ENCODE results near the gene MUL1. TPM values are rescaled to one million over a fixed set of nuclear protein-coding genes. Genes with fewer than 3 reads are reported as not detected.

Gene MUL1
- total and polyA plus RNA-seq, 2 donors (not counting 1 experiment from before 2014, with no cell fraction given), result 25.7 to 26.9 TPM

DNA sequence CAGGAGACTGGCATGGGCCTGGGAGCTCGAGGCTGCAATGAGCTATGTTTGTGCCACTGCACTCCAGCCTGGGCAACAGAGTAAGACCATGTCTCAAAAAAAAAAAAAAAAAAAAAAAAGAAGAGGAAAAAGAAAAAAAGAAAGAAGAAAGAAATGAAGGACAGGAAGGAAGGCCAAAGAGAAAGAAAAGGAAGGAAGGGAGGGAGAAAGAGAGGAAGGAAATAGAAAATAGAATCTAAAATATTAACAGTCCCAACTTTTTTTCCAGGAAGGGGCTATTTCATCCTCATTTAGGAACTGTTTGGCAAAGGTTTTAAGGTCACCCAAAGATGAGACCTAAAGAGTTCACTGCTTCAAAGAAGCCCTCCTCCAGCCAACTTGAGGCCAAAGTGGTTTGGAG is 2.5 kb downstream of the MUL1 start:
- TF ChIP-seq EZH2 (IDR thresholded peaks at IDR 0.05; ENCODE audit: low read length, missing control alignments), result no peak
- TF ChIP-seq, protein P1, sequence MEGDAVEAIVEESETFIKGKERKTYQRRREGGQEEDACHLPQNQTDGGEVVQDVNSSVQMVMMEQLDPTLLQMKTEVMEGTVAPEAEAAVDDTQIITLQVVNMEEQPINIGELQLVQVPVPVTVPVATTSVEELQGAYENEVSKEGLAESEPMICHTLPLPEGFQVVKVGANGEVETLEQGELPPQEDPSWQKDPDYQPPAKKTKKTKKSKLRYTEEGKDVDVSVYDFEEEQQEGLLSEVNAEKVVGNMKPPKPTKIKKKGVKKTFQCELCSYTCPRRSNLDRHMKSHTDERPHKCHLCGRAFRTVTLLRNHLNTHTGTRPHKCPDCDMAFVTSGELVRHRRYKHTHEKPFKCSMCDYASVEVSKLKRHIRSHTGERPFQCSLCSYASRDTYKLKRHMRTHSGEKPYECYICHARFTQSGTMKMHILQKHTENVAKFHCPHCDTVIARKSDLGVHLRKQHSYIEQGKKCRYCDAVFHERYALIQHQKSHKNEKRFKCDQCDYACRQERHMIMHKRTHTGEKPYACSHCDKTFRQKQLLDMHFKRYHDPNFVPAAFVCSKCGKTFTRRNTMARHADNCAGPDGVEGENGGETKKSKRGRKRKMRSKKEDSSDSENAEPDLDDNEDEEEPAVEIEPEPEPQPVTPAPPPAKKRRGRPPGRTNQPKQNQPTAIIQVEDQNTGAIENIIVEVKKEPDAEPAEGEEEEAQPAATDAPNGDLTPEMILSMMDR (conservative IDR thresholded peaks at IDR 0.05 in 1 of 2, IDR thresholded peaks at IDR 0.05 in 1 of 2; ENCODE audit: low read depth in 1 of 2, low read length in 2 of 2), result no peak
- no peak overlapping the region for H3K4me3 ChIP-seq (replicated peaks in 1 of 4; ENCODE audit: control extremely low read depth in 1 of 4, insufficient read depth in 1 of 4, low read depth in 3 of 4, low read length in 4 of 4)
- peaks cover 2% of the 10 kb centered on the region for H3K4me1 ChIP-seq (ENCODE audit: control insufficient read depth, extremely low read depth, insufficient read depth, low read length)
- no peak for DNase-seq (ENCODE audit: low read depth in 2 of 2)
- no peak overlapping the region for H2AFZ ChIP-seq (ENCODE audit: low read length)
- H3K9ac ChIP-seq (ENCODE audit: insufficient read depth, low read length), result no peak overlapping the region
- no peak overlapping the region for H3K4me2 ChIP-seq (ENCODE audit: extremely low read depth, insufficient read depth, low read length)
- peaks cover 2% of the 10 kb centered on the region for H4K20me1 ChIP-seq (ENCODE audit: control insufficient read depth, extremely low read depth, insufficient read depth, low read length)
- no peaks in the 10 kb centered on the region for H3K27me3 ChIP-seq (ENCODE audit: control insufficient read depth, insufficient read depth, low read length)
- no peak overlapping the region for H3K27ac ChIP-seq (ENCODE audit: insufficient read depth, low read length)
- peaks cover 11% of the 10 kb centered on the region for H3K36me3 ChIP-seq (ENCODE audit: control insufficient read depth, insufficient read depth, low read length)
- H3K79me2 ChIP-seq (ENCODE audit: control insufficient read depth, insufficient read depth, low read length), result peaks cover 38% of the 10 kb centered on the region
- H3K9me3 ChIP-seq (ENCODE audit: control insufficient read depth, insufficient read depth, low read depth, low read length), result no peaks in the 10 kb centered on the region

DNA sequence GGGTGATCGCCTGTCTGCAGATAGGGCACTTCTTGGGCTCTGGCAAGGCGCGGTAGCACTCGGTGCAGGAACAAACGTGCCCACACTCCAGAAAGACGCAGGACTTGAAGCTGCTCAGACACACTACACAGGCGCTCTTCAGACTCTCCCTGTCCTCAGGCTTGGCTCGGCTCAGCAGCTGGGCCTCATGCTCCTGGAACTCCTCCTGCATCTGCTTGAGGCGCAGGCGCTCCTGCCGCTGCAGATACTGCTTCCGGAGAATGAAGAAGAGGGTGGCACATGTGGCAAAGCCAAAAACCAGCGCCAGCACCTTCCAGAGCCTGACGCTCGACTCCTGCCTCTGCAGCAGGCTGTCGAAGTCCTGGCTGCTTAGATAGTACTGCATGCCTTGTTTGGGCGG is 7.2 kb downstream of the MUL1 start:
- peaks cover 24% of the 10 kb centered on the region for H3K36me3 ChIP-seq (ENCODE audit: control insufficient read depth, insufficient read depth, low read length)
- no peak overlapping the region for H3K4me2 ChIP-seq (ENCODE audit: extremely low read depth, insufficient read depth, low read length)
- peaks cover 21% of the 10 kb centered on the region for H3K79me2 ChIP-seq (ENCODE audit: control insufficient read depth, insufficient read depth, low read length)

DNA sequence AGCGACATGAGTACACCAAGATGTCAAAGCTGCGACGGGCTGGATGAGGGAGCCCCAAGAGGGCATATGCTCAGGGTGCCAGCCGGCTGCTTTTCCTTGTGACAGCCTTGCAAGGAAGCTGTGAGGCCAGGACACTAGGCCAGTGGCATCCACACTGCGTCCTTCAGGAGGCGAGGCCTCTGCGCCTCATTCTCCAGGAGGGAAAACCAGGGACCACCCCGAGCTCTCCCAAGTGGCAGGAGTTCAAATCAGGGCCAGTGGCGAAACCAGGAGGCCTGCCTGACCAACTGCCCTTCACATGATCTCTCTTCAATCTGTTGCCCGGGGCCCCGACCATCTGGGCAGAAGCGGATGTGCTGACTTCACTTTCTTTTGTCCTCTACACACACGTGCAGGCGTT is 8.2 kb downstream of the MUL1 start:
- peaks cover 24% of the 10 kb centered on the region for H3K36me3 ChIP-seq (ENCODE audit: control insufficient read depth, insufficient read depth, low read length)
- no peak overlapping the region for H3K4me3 ChIP-seq (replicated peaks in 1 of 4; ENCODE audit: control extremely low read depth in 1 of 4, insufficient read depth in 1 of 4, low read depth in 3 of 4, low read length in 4 of 4)
- no peak overlapping the region for H3K27ac ChIP-seq (ENCODE audit: insufficient read depth, low read length)
- H2AFZ ChIP-seq (ENCODE audit: low read length), result no peak overlapping the region
- no peak overlapping the region for H3K9ac ChIP-seq (ENCODE audit: insufficient read depth, low read length)
- H3K9me3 ChIP-seq (ENCODE audit: control insufficient read depth, insufficient read depth, low read depth, low read length), result no peaks in the 10 kb centered on the region
- H3K79me2 ChIP-seq (ENCODE audit: control insufficient read depth, insufficient read depth, low read length), result peaks cover 12% of the 10 kb centered on the region
- peaks cover 2% of the 10 kb centered on the region for H4K20me1 ChIP-seq (ENCODE audit: control insufficient read depth, extremely low read depth, insufficient read depth, low read length)
- TF ChIP-seq, protein P1 (conservative IDR thresholded peaks at IDR 0.05 in 1 of 2, IDR thresholded peaks at IDR 0.05 in 1 of 2; ENCODE audit: low read depth in 1 of 2, low read length in 2 of 2), result no peak
- TF ChIP-seq EZH2 (IDR thresholded peaks at IDR 0.05; ENCODE audit: low read length, missing control alignments), result no peak
- no peak overlapping the region for H3K4me2 ChIP-seq (ENCODE audit: extremely low read depth, insufficient read depth, low read length)
- peaks cover 7% of the 10 kb centered on the region for H3K4me1 ChIP-seq (ENCODE audit: control insufficient read depth, extremely low read depth, insufficient read depth, low read length)
- H3K27me3 ChIP-seq (ENCODE audit: control insufficient read depth, insufficient read depth, low read length), result no peaks in the 10 kb centered on the region
- no peak for DNase-seq (ENCODE audit: low read depth in 2 of 2)

More for the DNA sequence above, 7.2 kb downstream of the MUL1 start:
- Histone ChIP-seq H3K27me3 (ENCODE audit: control insufficient read depth, insufficient read depth, low read length) (no peaks in the 10 kb centered on the region), H3K4me3 (replicated peaks in 1 of 4; ENCODE audit: control extremely low read depth in 1 of 4, insufficient read depth in 1 of 4, low read depth in 3 of 4, low read length in 4 of 4) (no peak overlapping the region), H3K9me3 (ENCODE audit: control insufficient read depth, insufficient read depth, low read depth, low read length) (no peaks in the 10 kb centered on the region), H3K9ac (ENCODE audit: insufficient read depth, low read length) (no peak overlapping the region), H3K4me1 (ENCODE audit: control insufficient read depth, extremely low read depth, insufficient read depth, low read length) (peaks cover 3% of the 10 kb centered on the region), H2AFZ (ENCODE audit: low read length) (no peak overlapping the region), H3K27ac (ENCODE audit: insufficient read depth, low read length) (no peak overlapping the region), H4K20me1 (ENCODE audit: control insufficient read depth, extremely low read depth, insufficient read depth, low read length) (peaks cover 2% of the 10 kb centered on the region)
- DNase-seq (ENCODE audit: low read depth in 2 of 2), result no peak
- no peak for TF ChIP-seq EZH2 (IDR thresholded peaks at IDR 0.05; ENCODE audit: low read length, missing control alignments)
- TF ChIP-seq, protein P1 (conservative IDR thresholded peaks at IDR 0.05 in 1 of 2, IDR thresholded peaks at IDR 0.05 in 1 of 2; ENCODE audit: low read depth in 1 of 2, low read length in 2 of 2), result no peak

Measured in fibroblast of lung (primary cell).